K562 treated with DMSO at 1 percent for 4 hours (cell line): ENCODE data around the gene DPM2. TPM values are rescaled to one million over a fixed set of nuclear protein-coding genes. Genes with fewer than 3 reads are reported as not detected.

Experiments
- total RNA-seq: library from RNA; unstranded; fragments of 300-600 nt; gene quantifications from 2 replicates; pipeline ENCODE4 v1.2.3, GENCODE V29; 2022; ENCODE audit not compliant: insufficient read depth

DPM2 gene, protein sequence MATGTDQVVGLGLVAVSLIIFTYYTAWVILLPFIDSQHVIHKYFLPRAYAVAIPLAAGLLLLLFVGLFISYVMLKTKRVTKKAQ
- total RNA-seq, result 61.7 and 64.3 TPM in 2 replicates

DNA sequence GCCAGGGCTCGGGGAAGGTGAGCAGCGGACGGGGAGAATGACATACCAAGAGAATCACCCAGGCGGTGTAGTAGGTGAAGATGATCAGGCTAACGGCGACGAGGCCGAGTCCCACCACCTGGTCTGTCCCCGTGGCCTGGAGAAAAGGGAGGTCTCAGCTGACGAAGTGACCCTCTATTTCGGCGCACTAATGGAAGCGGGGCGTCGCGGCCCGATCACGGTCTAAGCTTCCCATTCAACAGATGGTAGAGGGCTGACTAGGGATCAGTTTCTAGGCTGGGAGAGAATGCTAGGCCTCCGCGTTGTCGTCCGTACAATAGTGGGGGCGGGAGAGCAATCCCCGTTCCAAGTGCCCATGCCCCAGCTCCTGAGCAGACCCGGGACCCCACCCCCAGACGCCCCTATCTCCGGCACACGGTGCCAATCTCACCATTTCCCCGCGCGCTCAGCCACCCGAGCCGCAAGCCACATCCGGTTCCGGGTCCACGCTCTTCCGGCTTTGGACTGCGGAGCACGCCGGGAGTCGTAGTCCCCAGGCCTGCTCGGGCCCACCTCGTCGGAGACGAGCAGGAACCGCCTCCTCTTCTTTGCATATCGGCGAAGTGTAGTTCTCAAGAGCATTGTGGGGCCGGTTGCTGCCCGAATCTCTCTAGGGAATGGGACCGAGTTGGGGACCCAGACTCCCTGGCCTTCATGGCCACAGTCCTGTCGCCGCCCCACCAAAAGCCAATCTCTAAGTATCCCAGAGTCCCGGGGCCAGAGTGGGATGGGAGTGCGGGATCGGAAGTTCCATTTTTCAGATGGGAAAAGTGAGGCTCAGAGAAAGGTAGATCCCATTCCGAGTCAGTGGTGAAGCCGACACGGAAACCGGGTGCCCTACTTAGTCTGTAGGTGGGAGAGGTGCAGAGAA is at the start of gene DPM2:
TSS of gene DPM2 (minus strand) at position 467 of the 910 bp plus-strand sequence. CDS start at position 433, 34 bp downstream.

DNA sequence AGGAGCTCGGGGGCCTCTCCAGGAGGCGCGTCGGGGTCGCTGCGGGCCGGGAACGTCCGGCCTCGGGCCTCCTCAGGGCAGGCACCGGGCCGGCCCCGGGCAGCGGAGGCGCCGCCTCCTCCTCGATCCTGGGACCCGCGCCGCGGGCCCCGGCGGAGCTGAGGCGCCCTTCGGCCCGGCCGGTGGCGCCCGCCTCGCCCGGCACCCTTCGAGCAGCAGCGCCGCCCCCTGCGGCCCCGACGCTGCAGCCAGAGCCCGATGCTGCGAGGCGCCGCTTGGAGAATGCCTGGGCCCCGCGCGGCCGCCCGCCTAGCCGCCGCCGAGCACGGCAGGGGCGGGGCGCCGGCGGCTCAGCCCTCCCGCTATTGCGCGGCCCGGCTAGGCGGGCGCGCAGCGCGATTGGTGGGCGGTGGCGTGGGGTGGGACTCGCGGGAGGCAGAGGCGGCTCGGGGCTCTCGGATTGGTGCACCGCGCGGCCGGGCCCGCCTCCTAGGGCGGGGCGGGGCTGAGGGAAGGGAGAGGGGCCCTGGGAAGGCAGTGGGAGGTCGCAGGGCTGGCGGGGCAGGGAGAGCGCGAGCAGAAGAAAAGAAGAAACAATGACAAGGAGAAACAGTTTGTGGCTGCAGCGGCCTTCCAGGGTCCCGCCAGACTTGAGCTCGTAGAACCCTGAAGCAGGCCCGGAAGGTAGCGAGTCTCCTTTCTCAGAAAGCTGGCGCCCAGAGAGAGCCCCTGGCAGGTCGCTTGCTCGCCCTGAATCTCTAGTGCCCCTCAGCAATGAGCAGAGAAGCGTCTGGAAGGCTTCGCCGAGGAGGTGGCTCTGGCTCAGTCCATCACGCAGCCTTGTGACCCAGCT is 43.3 kb upstream of the DPM2 start, which contains the start of gene EEIG1:
TSS of gene EEIG1 (minus strand) at position 284 of the 853 bp plus-strand sequence. CDS start 852 bp downstream, outside the sequence.

DNA sequence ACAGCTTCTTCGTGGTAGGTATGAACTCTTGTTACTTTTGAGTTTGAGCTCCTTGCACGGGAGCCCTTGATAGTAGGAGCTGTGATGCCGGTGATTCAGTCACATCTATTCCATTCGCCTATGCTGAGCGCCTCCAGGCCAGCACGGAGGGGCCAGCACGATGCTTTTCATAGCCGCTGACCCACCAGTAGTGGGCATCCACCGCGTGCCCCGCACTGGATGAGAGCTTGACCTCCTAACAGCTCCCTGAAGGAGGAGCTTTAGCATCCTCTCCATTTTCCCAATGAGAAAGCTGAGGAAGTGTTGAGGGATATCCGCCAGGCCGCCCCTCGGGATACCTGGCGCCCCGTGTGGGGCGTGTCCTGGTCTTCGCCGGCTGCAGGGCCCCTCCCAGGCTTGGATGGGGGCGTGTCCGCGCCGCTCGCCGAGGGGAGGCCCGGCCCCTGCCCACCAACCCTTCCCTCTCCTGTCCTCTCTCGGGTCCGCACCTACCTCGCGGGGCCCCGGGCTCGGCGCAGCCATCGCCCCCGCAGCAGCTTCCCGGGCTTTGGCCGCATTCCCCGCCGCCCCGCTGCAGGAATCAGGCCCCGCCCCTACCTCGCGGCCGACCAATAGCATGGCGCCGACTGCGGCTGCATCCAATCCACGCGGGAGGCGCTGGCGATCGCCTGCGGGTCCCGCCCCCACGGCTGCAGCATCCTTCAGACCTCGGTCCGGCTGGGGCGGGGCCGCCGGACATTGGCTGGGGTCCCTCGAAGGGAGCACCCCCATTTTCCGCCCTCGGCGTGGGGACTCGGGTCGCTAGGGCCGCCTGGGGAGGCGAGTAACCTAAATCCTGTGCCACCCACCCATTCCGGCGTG is 7.2 kb downstream of the DPM2 start, which contains the start of gene PIP5KL1:
TSS of gene PIP5KL1 (minus strand) at position 547 of the 861 bp plus-strand sequence. CDS start at position 522, 25 bp downstream.

DNA sequence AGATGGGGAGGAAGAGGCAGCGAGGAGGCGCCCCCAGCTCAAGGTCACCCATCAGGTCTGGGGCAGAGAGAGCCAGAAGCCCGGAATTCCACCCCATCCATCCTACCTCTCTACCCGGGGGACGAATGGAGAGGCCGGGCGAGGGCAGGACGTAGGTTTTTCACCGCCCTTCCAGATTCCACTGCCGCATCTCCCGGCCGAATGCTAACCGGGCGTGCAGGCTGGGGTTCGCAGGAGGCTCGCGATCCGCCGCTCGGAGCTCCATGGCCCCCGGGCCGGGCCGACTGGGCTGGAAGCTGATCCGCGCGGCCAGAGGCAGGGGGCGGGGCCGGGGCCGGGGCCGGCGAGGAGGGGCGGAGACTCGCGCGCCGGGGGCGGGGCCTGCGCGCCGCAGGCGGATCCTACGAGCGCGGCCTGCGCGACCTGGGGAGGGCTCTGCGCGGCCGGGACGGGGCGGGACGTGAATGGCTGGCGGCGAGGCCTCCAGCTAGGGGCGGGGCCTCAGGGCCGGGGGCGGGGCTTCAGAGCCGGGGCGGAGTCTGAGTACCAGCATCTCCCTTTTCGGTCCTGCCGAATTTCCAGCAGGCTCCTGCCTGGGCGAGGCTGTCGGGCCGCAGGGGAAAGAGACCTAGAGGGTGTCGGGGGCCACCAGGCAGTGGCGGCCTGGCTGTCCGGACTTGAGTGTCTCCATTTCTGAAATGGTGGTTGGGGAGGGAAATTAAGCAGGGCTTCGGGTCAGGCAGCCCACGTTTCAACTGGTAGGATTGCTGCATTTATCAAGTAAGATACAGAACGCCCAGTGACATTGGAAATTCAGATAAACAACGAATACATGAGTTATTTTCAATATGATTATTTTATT is 20.7 kb downstream of the DPM2 start, which contains the start of gene ST6GALNAC4:
TSS of gene ST6GALNAC4 (minus strand) at position 322 of the 862 bp plus-strand sequence. CDS start 622 bp downstream, outside the sequence.

DNA sequence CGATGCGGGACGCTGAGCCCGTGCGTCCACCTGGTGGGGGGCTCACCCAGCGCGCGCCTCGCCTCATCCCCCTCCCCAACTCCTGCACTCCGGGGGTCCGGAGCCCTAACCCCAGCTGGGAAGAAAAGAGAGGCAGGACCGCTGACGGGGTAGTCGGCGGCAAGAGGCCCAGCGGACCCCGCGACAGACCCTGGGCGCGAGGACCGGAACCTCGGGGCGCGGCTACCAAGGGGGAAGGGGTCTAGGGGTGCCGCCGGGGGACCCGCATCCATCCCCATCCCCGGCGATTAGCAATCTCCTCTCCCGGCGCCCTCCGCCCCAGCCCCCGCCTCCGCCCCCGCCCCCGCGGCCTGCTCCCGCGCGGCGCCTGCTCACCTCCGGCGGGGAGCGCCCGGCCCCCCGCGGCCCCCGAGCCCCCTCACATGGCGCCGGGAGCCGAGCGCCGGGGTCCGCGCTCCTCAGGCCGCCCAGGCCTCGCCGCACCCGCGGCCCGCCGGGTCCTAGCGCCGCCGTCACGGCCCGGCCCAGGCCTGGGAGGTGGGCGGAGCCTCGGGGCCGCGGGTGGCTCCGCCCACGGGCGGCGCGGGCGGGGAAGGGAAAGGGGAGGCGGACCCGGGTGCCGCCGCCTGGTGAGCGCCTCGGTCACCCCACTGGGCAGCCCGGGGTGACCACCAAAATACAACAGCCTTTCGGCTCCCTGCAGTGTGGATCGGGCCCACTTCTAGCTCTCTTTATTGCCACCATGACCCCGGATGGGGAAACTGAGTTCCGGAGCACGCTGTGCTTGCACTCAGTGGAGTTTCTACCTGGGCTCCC is 38.3 kb downstream of the DPM2 start, which contains the start of gene ST6GALNAC6:
TSS of gene ST6GALNAC6 (minus strand) at position 476 of the 816 bp plus-strand sequence. CDS start 1,622 bp downstream, outside the sequence.

Other genes starting within 250 kb of the DPM2 start
- gene CFAP157, start 230.9 kb downstream of the DPM2 start, total RNA-seq, result not detected in 2 replicates
- 11.8 and 17.2 TPM in 2 replicates for gene PTRH1, start 222.2 kb downstream of the DPM2 start, total RNA-seq
- not detected in 2 replicates for gene TTC16, start 221.8 kb downstream of the DPM2 start, total RNA-seq
- 92.3 and 96.6 TPM in 2 replicates for gene TOR2A, start 202.6 kb downstream of the DPM2 start, total RNA-seq
- 3.4 and 4.3 TPM in 2 replicates for gene SH2D3C, start 159.2 kb downstream of the DPM2 start, total RNA-seq
- gene CDK9, start 151.8 kb downstream of the DPM2 start, total RNA-seq, result 25.5 and 46.9 TPM in 2 replicates
- 47.7 and 52.6 TPM in 2 replicates for gene FPGS, start 135.0 kb downstream of the DPM2 start, total RNA-seq
- 1.5 and 4.3 TPM in 2 replicates for gene ENG, start 83.2 kb downstream of the DPM2 start, total RNA-seq
- gene AK1, start 60.2 kb downstream of the DPM2 start, total RNA-seq, result 60.0 and 80.4 TPM in 2 replicates
- 11.0 and 16.1 TPM in 2 replicates for gene ST6GALNAC6, start 38.3 kb downstream of the DPM2 start, total RNA-seq
- 33.9 and 43.9 TPM in 2 replicates for gene ST6GALNAC4, start 20.8 kb downstream of the DPM2 start, total RNA-seq
- gene PIP5KL1, start 7.1 kb downstream of the DPM2 start, total RNA-seq, result 1.9 and 3.2 TPM in 2 replicates
- gene EEIG1, start 43.1 kb upstream of the DPM2 start, total RNA-seq, result 40.2 and 53.4 TPM in 2 replicates
- gene NAIF1, start 129.5 kb upstream of the DPM2 start, total RNA-seq, result 13.0 and 16.7 TPM in 2 replicates
- 31.9 and 37.2 TPM in 2 replicates for gene SLC25A25, start 130.4 kb upstream of the DPM2 start, total RNA-seq
- 54.6 and 60.2 TPM in 2 replicates for gene PTGES2, start 189.9 kb upstream of the DPM2 start, total RNA-seq
- gene LCN2, start 211.6 kb upstream of the DPM2 start, total RNA-seq, result not detected in 2 replicates
- gene BBLN, start 222.4 kb upstream of the DPM2 start, total RNA-seq, result 284 and 311 TPM in 2 replicates